ENCODE data around the gene CKS1B. TPM values are rescaled to one million over a fixed set of nuclear protein-coding genes. Genes with fewer than 3 reads are reported as not detected.
A peak's percentile ranks its signal among the peaks of the same experiment; 100 is the strongest.

Gene CKS1B
- total and polyA plus RNA-seq, 9 of the 15 experiments (the other 6 are each of a cell fraction or from before 2014, with no cell fraction given), result 215 to 1,103 (median 460) TPM

DNA sequence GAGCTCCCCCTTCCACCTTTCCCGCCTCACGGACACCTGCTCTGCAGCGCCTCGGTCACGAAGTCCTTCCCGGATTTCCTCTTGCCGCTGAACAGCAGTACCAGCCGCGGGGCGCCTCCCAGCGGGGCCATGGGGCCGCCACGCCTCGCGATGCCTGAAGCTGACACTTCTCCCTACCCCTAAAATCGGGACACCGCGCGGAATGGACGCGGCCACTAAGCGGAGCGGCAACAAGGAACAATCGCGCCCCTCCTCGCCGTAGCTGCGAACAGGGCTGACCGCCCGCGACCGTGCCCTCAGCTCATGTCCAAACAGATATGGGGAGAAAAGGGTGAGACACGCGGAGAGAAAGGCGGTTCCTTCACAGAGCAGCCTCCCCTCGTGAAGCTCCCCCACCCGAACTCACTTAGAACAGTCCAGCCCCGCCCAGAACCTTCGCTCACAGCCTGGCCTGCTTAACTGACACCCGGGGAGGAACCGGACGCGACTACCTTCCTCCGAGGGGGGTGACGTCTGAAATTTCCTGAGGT lies 37.9 kb upstream of the CKS1B start, which contains the start of gene PMVK (continued):
- TF ChIP-seq ELF1 (tag; IDR thresholded peaks at IDR 0.05) (peak; percentile 68), HNRNPUL1 (IDR thresholded peaks at IDR 0.05; ENCODE audit: low read length) (no peak), NFIC (IDR thresholded peaks at IDR 0.05) (no peak; the same call in none of the 2 replicates), SAFB (IDR thresholded peaks at IDR 0.05; ENCODE audit: borderline replicate concordance, low read depth, low read length) (no peak), POLR2AphosphoS2 (IDR thresholded peaks at IDR 0.05; ENCODE audit: low read length) (no peak), CBX5 (IDR thresholded peaks at IDR 0.05; ENCODE audit: borderline replicate concordance, low read depth) (peak; percentile 74; the same call in 1 of the 2 replicates), ZEB2 (IDR thresholded peaks at IDR 0.05) (no peak; the same call in 1 of the 2 replicates), L3MBTL2 (IDR thresholded peaks at IDR 0.05) (peak; percentile 100), RAD51 (IDR thresholded peaks at IDR 0.05; ENCODE audit: borderline replicate concordance, low read depth) (peak; percentile 98; the same call in 1 of the 2 replicates), KLF6 (CRISPR knock-in tag; IDR thresholded peaks at IDR 0.05; ENCODE audit: borderline replicate concordance) (no peak), ZZZ3 (IDR thresholded peaks at IDR 0.05) (peak; percentile 75; the same call in 1 of the 2 replicates), ZBTB7A (IDR thresholded peaks at IDR 0.05; ENCODE audit: borderline replicate concordance, control insufficient read depth, low read depth, low read length) (0 out of 2 replicates have a peak, but pooled peaks have one; percentile 9), TCF7 (IDR thresholded peaks at IDR 0.05; ENCODE audit: borderline replicate concordance) (no peak), MAFK (IDR thresholded peaks at IDR 0.05; ENCODE audit: low read length) (peak; percentile 32; the same call in 1 of the 2 replicates), DPF2 (IDR thresholded peaks at IDR 0.05) (peak; percentile 13; the same call in 1 of the 2 replicates), SIN3B (IDR thresholded peaks at IDR 0.05; ENCODE audit: low read depth) (peak; percentile 43; the same call in 1 of the 2 replicates), ZNF764 (CRISPR knock-in tag; IDR thresholded peaks at IDR 0.05; ENCODE audit: low read depth) (no peak), RCOR1 (IDR thresholded peaks at IDR 0.05; ENCODE audit: borderline replicate concordance in 1 of 2, low read depth in 2 of 2, low read length in 2 of 2) (peak; percentile 83 to 98), MBD2 (IDR thresholded peaks at IDR 0.05; ENCODE audit: borderline replicate concordance, low read depth) (no peak; the same call in 1 of the 2 replicates)
- TF ChIP-seq, protein P1, sequence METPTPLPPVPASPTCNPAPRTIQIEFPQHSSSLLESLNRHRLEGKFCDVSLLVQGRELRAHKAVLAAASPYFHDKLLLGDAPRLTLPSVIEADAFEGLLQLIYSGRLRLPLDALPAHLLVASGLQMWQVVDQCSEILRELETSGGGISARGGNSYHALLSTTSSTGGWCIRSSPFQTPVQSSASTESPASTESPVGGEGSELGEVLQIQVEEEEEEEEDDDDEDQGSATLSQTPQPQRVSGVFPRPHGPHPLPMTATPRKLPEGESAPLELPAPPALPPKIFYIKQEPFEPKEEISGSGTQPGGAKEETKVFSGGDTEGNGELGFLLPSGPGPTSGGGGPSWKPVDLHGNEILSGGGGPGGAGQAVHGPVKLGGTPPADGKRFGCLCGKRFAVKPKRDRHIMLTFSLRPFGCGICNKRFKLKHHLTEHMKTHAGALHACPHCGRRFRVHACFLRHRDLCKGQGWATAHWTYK (CRISPR knock-in tag; IDR thresholded peaks at IDR 0.05), result no peak
- TF ChIP-seq, protein P2, sequence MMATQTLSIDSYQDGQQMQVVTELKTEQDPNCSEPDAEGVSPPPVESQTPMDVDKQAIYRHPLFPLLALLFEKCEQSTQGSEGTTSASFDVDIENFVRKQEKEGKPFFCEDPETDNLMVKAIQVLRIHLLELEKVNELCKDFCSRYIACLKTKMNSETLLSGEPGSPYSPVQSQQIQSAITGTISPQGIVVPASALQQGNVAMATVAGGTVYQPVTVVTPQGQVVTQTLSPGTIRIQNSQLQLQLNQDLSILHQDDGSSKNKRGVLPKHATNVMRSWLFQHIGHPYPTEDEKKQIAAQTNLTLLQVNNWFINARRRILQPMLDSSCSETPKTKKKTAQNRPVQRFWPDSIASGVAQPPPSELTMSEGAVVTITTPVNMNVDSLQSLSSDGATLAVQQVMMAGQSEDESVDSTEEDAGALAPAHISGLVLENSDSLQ (IDR thresholded peaks at IDR 0.05), result peak; percentile 97
- TF ChIP-seq, protein P3, sequence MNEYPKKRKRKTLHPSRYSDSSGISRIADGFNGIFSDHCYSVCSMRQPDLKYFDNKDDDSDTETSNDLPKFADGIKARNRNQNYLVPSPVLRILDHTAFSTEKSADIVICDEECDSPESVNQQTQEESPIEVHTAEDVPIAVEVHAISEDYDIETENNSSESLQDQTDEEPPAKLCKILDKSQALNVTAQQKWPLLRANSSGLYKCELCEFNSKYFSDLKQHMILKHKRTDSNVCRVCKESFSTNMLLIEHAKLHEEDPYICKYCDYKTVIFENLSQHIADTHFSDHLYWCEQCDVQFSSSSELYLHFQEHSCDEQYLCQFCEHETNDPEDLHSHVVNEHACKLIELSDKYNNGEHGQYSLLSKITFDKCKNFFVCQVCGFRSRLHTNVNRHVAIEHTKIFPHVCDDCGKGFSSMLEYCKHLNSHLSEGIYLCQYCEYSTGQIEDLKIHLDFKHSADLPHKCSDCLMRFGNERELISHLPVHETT (CRISPR knock-in tag; conservative IDR thresholded peaks at IDR 0.05 in 1 of 2, IDR thresholded peaks at IDR 0.05 in 1 of 2), result peak in 1 of 2 experiments; percentile 66; a peak in 1 of 4 replicates
- TF ChIP-seq, protein P4, sequence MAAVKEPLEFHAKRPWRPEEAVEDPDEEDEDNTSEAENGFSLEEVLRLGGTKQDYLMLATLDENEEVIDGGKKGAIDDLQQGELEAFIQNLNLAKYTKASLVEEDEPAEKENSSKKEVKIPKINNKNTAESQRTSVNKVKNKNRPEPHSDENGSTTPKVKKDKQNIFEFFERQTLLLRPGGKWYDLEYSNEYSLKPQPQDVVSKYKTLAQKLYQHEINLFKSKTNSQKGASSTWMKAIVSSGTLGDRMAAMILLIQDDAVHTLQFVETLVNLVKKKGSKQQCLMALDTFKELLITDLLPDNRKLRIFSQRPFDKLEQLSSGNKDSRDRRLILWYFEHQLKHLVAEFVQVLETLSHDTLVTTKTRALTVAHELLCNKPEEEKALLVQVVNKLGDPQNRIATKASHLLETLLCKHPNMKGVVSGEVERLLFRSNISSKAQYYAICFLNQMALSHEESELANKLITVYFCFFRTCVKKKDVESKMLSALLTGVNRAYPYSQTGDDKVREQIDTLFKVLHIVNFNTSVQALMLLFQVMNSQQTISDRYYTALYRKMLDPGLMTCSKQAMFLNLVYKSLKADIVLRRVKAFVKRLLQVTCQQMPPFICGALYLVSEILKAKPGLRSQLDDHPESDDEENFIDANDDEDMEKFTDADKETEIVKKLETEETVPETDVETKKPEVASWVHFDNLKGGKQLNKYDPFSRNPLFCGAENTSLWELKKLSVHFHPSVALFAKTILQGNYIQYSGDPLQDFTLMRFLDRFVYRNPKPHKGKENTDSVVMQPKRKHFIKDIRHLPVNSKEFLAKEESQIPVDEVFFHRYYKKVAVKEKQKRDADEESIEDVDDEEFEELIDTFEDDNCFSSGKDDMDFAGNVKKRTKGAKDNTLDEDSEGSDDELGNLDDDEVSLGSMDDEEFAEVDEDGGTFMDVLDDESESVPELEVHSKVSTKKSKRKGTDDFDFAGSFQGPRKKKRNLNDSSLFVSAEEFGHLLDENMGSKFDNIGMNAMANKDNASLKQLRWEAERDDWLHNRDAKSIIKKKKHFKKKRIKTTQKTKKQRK (IDR thresholded peaks at IDR 0.05; ENCODE audit: borderline replicate concordance, low read depth, low read length), result no peak
